ENCODE data around the gene TNFAIP2.

- no peak for TF ChIP-seq EP300 (IDR thresholded peaks at IDR 0.05; ENCODE audit: low read depth)
- no peak for TF ChIP-seq CTCF (IDR thresholded peaks at IDR 0.05)
Measured at GRCh38 chr14:103087343-103087835, 35.9 kb upstream of the TNFAIP2 start.

Data from transverse colon (tissue), 3 donors.